Measurements from ENCODE around the gene NRG3.
"Not testable (repeated sequence)": the region's sequence is repeated elsewhere in the genome, so short reads cannot be mapped to it uniquely, and the experiment has no call there.

Gene NRG3

GRCh38 chr10:82922755-82923154, 1047.8 kb downstream of the NRG3 start:
- no peak for DNase-seq (ENCODE audit: low spot score)

- no peak for DNase-seq (ENCODE audit: low spot score)
These were observed 1049.7 kb downstream of the NRG3 start for GRCh38 chr10:82924711-82925110.

- DNase-seq (ENCODE audit: low spot score) = no peak
These were observed 1050.6 kb downstream of the NRG3 start for GRCh38 chr10:82925547-82925946.

- DNase-seq (ENCODE audit: low spot score) = no peak
These were observed 1057.5 kb downstream of the NRG3 start for GRCh38 chr10:82932451-82932850.

GRCh38 chr10:82934429-82934828, 1059.4 kb downstream of the NRG3 start:
- DNase-seq (ENCODE audit: low spot score) = no peak

- DNase-seq (ENCODE audit: low spot score) = no peak
These were observed 1060.0 kb downstream of the NRG3 start for GRCh38 chr10:82934947-82935346.

GRCh38 chr10:82938331-82938730, 1063.3 kb downstream of the NRG3 start:
- DNase-seq (ENCODE audit: low spot score) = no peak

GRCh38 chr10:82942286-82943099, 1067.5 kb downstream of the NRG3 start:
- no peak for DNase-seq (ENCODE audit: low spot score)

- no peak for DNase-seq (ENCODE audit: low spot score)
These were observed 1068.1 kb downstream of the NRG3 start for GRCh38 chr10:82943142-82943541.

- no peak for DNase-seq (ENCODE audit: low spot score)
These were observed 1075.0 kb downstream of the NRG3 start for GRCh38 chr10:82949816-82950575.

- DNase-seq (ENCODE audit: low spot score) = no peak
These were observed 1078.3 kb downstream of the NRG3 start for GRCh38 chr10:82953331-82953730.

GRCh38 chr10:82953909-82954308, 1078.9 kb downstream of the NRG3 start:
- no peak for DNase-seq (ENCODE audit: low spot score)

- not testable (repeated sequence) for DNase-seq (ENCODE audit: low spot score)
These were observed 1085.5 kb downstream of the NRG3 start for GRCh38 chr10:82960421-82961060.

- DNase-seq (ENCODE audit: low spot score) = no peak
These were observed 1086.9 kb downstream of the NRG3 start for GRCh38 chr10:82961864-82962263.

GRCh38 chr10:82966130-82966529, 1091.1 kb downstream of the NRG3 start:
- DNase-seq (ENCODE audit: low spot score) = no peak

GRCh38 chr10:82968533-82968932, 1093.5 kb downstream of the NRG3 start:
- no peak for DNase-seq (ENCODE audit: low spot score)

- DNase-seq (ENCODE audit: low spot score) = peak; percentile 7
These were observed 1094.4 kb downstream of the NRG3 start for GRCh38 chr10:82969405-82969804.

- no peak for DNase-seq (ENCODE audit: low spot score)
These were observed 1105.3 kb downstream of the NRG3 start for GRCh38 chr10:82980321-82980720.

- no peak for DNase-seq (ENCODE audit: low spot score)
These were observed 1106.2 kb downstream of the NRG3 start for GRCh38 chr10:82981137-82981723.

GRCh38 chr10:82982110-82982608, 1107.2 kb downstream of the NRG3 start:
- DNase-seq (ENCODE audit: low spot score) = peak; percentile 82

- no peak for DNase-seq (ENCODE audit: low spot score)
These were observed 1111.2 kb downstream of the NRG3 start for GRCh38 chr10:82986216-82986615.

GRCh38 chr10:83006479-83006878, 1131.5 kb downstream of the NRG3 start:
- DNase-seq (ENCODE audit: low spot score) = not testable (repeated sequence)

Data from COLO829 (cell line).